Measurements from ENCODE around the gene VWA7.
A peak's percentile ranks its signal among the peaks of the same experiment; 100 is the strongest.

The VWA7 gene

GRCh38 chr6:31727717-31728671 is 49.1 kb downstream of the VWA7 start:
- TF ChIP-seq CTCF (IDR thresholded peaks at IDR 0.05; ENCODE audit: low read depth, low read length) = no peak
- peak overlapping the region; percentile 80; the same call in 1 of the 2 replicates for H3K4me3 ChIP-seq (ENCODE audit: low read depth, low read length)

DNA sequence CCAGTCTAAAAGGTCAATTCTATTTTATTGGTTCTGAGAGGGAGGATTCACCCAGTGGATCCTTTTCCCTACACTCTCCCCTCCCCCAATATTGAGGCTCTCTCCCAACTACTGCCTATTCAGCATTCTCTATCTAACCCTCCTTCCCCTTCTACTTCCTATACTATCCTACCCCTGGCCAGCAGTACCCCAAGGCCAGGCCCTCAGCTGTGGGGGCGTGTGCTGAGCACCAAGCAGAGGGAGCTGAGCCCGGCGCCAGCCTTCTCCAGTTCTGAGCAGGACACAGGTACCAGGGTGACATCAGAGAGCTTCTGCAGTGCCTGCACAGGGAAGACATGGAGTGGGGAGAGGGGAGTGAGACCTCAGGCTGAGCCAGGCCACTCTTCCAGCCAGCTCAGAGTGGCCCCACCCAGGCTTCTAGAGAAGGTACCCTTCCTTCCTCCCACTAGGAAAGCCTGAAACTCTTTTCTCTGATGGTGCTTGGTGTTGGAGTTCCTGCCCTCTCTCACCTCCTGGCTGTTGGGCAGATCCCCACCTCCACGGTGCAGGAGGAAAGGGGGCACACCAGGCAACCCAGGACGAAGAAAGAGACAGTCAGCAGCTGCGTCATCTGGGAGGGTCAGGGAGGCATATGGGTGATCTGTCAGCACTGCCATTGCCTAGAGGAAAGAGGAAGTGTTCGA is 50.0 kb downstream of the VWA7 start:
- no peak overlapping the region for H3K4me3 ChIP-seq (ENCODE audit: low read depth, low read length)
- no peak for TF ChIP-seq CTCF (IDR thresholded peaks at IDR 0.05; ENCODE audit: low read depth, low read length)

DNA sequence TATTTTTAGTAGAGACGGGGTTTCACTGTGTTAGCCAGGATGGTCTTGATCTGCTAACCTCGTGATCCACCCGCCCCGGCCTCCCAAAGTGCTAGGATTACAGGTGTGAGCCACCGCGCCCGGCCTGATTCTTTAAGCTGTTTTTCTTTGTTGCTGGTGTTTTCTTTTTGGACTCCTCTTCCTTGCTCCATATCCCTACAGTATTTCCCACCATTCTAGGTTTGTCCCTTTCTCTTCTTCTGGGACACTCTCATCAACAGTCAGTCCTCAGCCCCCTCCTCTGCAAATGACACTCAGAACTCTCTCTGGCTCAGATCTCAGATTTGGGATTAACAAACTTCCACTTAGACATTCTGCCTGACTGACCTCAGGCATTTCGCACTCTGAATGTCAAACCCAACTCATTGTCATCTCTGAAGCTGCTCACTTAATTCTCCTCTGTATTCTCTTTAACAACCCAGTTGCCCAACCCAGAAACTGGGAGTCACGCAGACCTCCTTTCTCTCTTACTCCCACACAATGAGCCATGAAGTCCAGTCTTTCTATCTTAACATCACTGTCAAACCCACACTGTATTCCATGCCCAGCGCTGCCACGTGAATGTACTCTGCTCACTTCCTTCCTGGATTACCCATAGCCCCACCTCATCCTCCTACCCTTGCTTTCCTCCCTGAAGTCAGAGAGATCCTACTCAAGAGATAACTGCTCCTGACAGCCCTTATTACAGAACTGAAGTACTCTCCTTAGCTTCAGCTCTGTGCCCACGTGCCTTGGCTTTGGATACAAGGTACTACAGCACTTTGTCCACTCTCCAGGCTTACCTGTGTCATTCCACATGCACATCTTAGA is 51.4 kb downstream of the VWA7 start:
- no peak for TF ChIP-seq CTCF (IDR thresholded peaks at IDR 0.05; ENCODE audit: low read depth, low read length)
- no peak overlapping the region for H3K4me3 ChIP-seq (ENCODE audit: low read depth, low read length)

- TF ChIP-seq CTCF (IDR thresholded peaks at IDR 0.05; ENCODE audit: low read depth, low read length) = no peak
- no peak overlapping the region for H3K4me3 ChIP-seq (ENCODE audit: low read depth, low read length)
These were observed 53.0 kb downstream of the VWA7 start for GRCh38 chr6:31723980-31724691.

DNA sequence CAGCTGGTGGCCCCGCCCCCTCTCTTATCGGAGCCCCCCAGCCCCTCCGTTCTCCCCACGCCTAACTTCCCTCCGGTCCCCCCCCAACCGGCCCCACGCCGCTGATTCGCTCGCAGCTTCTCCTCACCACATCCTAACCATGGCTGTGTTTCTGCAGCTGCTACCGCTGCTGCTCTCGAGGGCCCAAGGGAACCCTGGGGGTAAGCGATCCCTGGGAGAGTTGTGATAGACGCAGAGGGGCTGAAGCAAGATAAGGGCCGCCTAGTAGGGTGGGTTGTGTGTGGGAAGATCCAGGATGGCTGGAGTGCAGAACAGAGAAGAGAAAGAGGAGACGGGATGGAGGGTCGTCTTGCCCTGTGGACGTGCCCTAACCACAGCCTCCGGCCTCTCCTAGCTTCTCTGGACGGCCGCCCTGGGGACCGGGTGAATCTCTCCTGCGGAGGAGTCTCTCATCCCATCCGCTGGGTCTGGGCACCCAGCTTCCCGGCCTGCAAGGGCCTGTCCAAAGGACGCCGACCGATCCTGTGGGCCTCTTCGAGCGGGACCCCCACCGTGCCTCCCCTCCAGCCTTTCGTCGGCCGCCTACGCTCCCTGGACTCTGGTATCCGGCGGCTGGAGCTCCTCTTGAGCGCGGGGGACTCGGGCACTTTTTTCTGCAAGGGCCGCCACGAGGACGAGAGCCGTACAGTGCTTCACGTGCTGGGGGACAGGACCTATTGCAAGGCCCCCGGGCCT is 53.7 kb downstream of the VWA7 start, which contains the start of gene MPIG6B:
TSS of gene MPIG6B (plus strand) at position 129 of the 735 bp plus-strand sequence. CDS start at position 140, 11 bp downstream.
- TF ChIP-seq CTCF (IDR thresholded peaks at IDR 0.05; ENCODE audit: low read depth, low read length) = no peak
- H3K4me3 ChIP-seq (ENCODE audit: low read depth, low read length) = no peak within 1 kb of the TSS

- no peak overlapping the region for H3K4me3 ChIP-seq (ENCODE audit: low read depth, low read length)
- no peak for TF ChIP-seq CTCF (IDR thresholded peaks at IDR 0.05; ENCODE audit: low read depth, low read length)
These were observed 55.0 kb downstream of the VWA7 start for GRCh38 chr6:31722173-31722572.
